ENCODE data around the gene CYTIP.
A peak's percentile ranks its signal among the peaks of the same experiment; 100 is the strongest.

DNA sequence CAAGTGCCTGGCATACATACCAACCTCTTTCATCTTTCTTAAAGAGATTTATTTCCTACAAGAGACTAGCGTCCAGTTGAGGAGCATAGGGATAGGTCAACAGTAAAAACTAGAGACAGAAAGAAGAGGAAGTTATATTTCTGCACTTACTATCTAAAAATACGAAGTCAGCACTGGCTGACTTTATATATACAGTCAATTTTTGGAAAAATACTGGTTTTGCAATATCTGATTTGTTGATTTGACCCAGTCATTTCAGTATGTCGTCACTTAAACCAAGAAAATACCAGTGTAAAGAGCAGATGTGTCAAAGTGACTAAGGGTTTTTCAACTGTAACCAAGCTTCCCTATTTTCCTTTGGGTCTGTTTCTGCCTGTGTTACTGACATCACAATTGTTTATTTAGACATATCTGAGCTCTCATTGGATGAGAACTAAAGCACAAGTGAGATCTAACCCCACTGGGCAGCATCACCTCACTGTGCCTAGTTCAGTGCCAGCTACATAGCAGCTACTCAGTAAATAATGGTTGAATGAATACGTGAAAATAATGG is 23.0 kb downstream of the CYTIP start:
- TF ChIP-seq CTCF (IDR thresholded peaks at IDR 0.05; ENCODE audit: low read depth, low read length, missing input control) (no peak), JUND (IDR thresholded peaks at IDR 0.05) (no peak), YY1 (IDR thresholded peaks at IDR 0.05) (no peak), SP1 (IDR thresholded peaks at IDR 0.05) (peak; percentile 10), RXRA (IDR thresholded peaks at IDR 0.05) (no peak), TAF1 (conservative IDR thresholded peaks at IDR 0.05) (no peak), RAD21 (IDR thresholded peaks at IDR 0.05) (no peak)
- TF ChIP-seq, protein P1, sequence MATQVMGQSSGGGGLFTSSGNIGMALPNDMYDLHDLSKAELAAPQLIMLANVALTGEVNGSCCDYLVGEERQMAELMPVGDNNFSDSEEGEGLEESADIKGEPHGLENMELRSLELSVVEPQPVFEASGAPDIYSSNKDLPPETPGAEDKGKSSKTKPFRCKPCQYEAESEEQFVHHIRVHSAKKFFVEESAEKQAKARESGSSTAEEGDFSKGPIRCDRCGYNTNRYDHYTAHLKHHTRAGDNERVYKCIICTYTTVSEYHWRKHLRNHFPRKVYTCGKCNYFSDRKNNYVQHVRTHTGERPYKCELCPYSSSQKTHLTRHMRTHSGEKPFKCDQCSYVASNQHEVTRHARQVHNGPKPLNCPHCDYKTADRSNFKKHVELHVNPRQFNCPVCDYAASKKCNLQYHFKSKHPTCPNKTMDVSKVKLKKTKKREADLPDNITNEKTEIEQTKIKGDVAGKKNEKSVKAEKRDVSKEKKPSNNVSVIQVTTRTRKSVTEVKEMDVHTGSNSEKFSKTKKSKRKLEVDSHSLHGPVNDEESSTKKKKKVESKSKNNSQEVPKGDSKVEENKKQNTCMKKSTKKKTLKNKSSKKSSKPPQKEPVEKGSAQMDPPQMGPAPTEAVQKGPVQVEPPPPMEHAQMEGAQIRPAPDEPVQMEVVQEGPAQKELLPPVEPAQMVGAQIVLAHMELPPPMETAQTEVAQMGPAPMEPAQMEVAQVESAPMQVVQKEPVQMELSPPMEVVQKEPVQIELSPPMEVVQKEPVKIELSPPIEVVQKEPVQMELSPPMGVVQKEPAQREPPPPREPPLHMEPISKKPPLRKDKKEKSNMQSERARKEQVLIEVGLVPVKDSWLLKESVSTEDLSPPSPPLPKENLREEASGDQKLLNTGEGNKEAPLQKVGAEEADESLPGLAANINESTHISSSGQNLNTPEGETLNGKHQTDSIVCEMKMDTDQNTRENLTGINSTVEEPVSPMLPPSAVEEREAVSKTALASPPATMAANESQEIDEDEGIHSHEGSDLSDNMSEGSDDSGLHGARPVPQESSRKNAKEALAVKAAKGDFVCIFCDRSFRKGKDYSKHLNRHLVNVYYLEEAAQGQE (IDR thresholded peaks at IDR 0.05), result no peak

All from liver (tissue), 3 donors.